HG02884 (cell line): ENCODE data around the gene RPS6KB2.

Source experiments
- ATAC-seq: cut with Tn5 transposase; IDR thresholded peaks from one replicate; pipeline ENCODE4 v1.9.1; 2021; ENCODE audit warnings: mild to moderate bottlenecking, moderate library complexity; ENCODE audit not compliant: unreplicated experiment

RPS6KB2 gene

GRCh38 chr11:67428052-67429001, at the start of gene RPS6KB2:
RPS6KB2 (plus strand) TSS chr11:67428494; CDS start chr11:67428546, 52 bp downstream.
- peak; percentile 64 for ATAC-seq

GRCh38 chr11:67378544-67378943, 49.8 kb upstream of the RPS6KB2 start:
- ATAC-seq, result no peak

- ATAC-seq, result no peak
Measured at GRCh38 chr11:67379061-67380058, 48.9 kb upstream of the RPS6KB2 start.

GRCh38 chr11:67381244-67381972, 46.9 kb upstream of the RPS6KB2 start:
- ATAC-seq, result no peak

- no peak for ATAC-seq
Measured at GRCh38 chr11:67382276-67383136, 45.8 kb upstream of the RPS6KB2 start.

GRCh38 chr11:67384851-67385366, 43.4 kb upstream of the RPS6KB2 start:
- ATAC-seq, result no peak

- no peak for ATAC-seq
Measured at GRCh38 chr11:67387069-67387468, 41.2 kb upstream of the RPS6KB2 start.

- no peak for ATAC-seq
Measured at GRCh38 chr11:67387518-67387917, 40.8 kb upstream of the RPS6KB2 start.

GRCh38 chr11:67389477-67389876, 38.8 kb upstream of the RPS6KB2 start:
- ATAC-seq, result no peak

- no peak for ATAC-seq
Measured at GRCh38 chr11:67390947-67391303, 37.4 kb upstream of the RPS6KB2 start.

GRCh38 chr11:67391304-67392182, 36.8 kb upstream of the RPS6KB2 start, which contains the start of gene RAD9A:
RAD9A (plus strand) TSS chr11:67391986; CDS start chr11:67392045, 59 bp downstream.
- ATAC-seq, result peak; percentile 56

- no peak for ATAC-seq
Measured at GRCh38 chr11:67392183-67392715, 36.0 kb upstream of the RPS6KB2 start.

- no peak for ATAC-seq
Measured at GRCh38 chr11:67393437-67393836, 34.9 kb upstream of the RPS6KB2 start.

GRCh38 chr11:67393990-67394389, 34.3 kb upstream of the RPS6KB2 start:
- no peak for ATAC-seq

GRCh38 chr11:67395555-67396258, 32.6 kb upstream of the RPS6KB2 start:
- no peak for ATAC-seq

- ATAC-seq, result no peak
Measured at GRCh38 chr11:67396259-67396581, 32.1 kb upstream of the RPS6KB2 start.

- ATAC-seq, result no peak
Measured at GRCh38 chr11:67396587-67397389, 31.5 kb upstream of the RPS6KB2 start.
